ENCODE results near the gene GRB2. TPM values are rescaled to one million over a fixed set of nuclear protein-coding genes. Genes with fewer than 3 reads are reported as not detected.

Gene GRB2
- total and polyA plus RNA-seq, 2 donors from 2014 or later: 65.3 to 119 TPM

- intact Hi-C loops (cut with DNase I): no loop called here
Observed at GRCh38 chr17:75353176-75353575, 52.3 kb downstream of the GRB2 start.

DNA sequence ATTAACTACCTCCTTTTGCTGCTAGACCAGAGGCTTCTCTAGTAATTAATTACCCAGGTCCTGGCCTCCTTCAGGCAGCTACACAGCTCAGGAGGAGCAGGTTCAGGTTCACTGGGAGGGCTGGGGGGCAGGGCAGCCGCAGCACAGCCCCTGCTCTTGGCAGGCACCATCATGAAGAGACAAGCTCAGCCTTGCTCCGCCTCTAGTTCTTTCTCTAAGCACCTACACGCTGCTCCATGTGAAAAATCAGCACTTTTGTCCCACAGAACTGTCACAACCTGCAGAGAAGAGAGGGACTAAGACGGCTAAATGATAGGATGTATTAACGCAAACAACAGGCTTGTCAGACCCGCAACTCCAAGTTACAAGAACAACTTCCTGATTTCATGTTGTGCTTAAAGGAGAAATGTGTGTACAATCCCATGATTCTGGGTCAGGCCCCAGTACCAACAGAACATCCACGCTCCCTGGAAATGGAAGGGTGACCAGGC, 53.4 kb downstream of the GRB2 start:
- Histone ChIP-seq H3K36me3 (ENCODE audit: control insufficient read depth in 2 of 3, insufficient read depth in 3 of 3, low read length in 3 of 3) (no peaks in the 10 kb centered on the region), H3K27ac (ENCODE audit: low read depth in 2 of 2, low read length in 2 of 2) (peak overlapping the region in 1 of 2 donors; percentile 53), H3K27me3 (ENCODE audit: control insufficient read depth, insufficient read depth, low read length) (no peaks in the 10 kb centered on the region), H3K4me1 (ENCODE audit: control insufficient read depth in 2 of 3, insufficient read depth in 2 of 3, low read depth in 1 of 3, low read length in 3 of 3) (peaks cover 0 to 29% (median 27%) of the 10 kb centered on the region in 3 donors), H3K4me3 (ENCODE audit: low read length in 3 of 3) (peak overlapping the region in 2 of 3 donors; percentile 11 to 42), H3K9ac (ENCODE audit: low read length in 3 of 3) (peak overlapping the region in 1 of 3 donors; percentile 55), H3K9me3 (ENCODE audit: control insufficient read depth in 2 of 3, insufficient read depth in 1 of 3, low read length in 3 of 3) (no peaks in the 10 kb centered on the region)
- FAIRE-seq: no peak
- intact Hi-C loops (cut with DNase I): no loop called here
- DNase-seq: peak; percentile 84 to 93 (median 91)
- TF ChIP-seq, protein P1, sequence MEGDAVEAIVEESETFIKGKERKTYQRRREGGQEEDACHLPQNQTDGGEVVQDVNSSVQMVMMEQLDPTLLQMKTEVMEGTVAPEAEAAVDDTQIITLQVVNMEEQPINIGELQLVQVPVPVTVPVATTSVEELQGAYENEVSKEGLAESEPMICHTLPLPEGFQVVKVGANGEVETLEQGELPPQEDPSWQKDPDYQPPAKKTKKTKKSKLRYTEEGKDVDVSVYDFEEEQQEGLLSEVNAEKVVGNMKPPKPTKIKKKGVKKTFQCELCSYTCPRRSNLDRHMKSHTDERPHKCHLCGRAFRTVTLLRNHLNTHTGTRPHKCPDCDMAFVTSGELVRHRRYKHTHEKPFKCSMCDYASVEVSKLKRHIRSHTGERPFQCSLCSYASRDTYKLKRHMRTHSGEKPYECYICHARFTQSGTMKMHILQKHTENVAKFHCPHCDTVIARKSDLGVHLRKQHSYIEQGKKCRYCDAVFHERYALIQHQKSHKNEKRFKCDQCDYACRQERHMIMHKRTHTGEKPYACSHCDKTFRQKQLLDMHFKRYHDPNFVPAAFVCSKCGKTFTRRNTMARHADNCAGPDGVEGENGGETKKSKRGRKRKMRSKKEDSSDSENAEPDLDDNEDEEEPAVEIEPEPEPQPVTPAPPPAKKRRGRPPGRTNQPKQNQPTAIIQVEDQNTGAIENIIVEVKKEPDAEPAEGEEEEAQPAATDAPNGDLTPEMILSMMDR (IDR thresholded peaks at IDR 0.05; ENCODE audit: borderline replicate concordance, extremely low read depth, insufficient read depth): no peak

More at GRCh38 chr17:75353176-75353575, 52.3 kb downstream of the GRB2 start:
- peaks cover 0 to 24% (median 23%) of the 10 kb centered on the region in 3 donors for H3K4me1 ChIP-seq (ENCODE audit: control insufficient read depth in 2 of 3, insufficient read depth in 2 of 3, low read depth in 1 of 3, low read length in 3 of 3)
- H3K4me3 ChIP-seq (ENCODE audit: low read length in 3 of 3): no peak overlapping the region
- H3K27me3 ChIP-seq (ENCODE audit: control insufficient read depth, insufficient read depth, low read length): no peaks in the 10 kb centered on the region
- H3K9me3 ChIP-seq (ENCODE audit: control insufficient read depth in 2 of 3, insufficient read depth in 1 of 3, low read length in 3 of 3): no peaks in the 10 kb centered on the region
- no peak overlapping the region for H3K9ac ChIP-seq (ENCODE audit: low read length in 3 of 3)
- no peak for DNase-seq
- TF ChIP-seq, protein P1 (IDR thresholded peaks at IDR 0.05; ENCODE audit: borderline replicate concordance, extremely low read depth, insufficient read depth): no peak
- H3K27ac ChIP-seq (ENCODE audit: low read depth in 2 of 2, low read length in 2 of 2): peak overlapping the region in 1 of 2 donors; percentile 53
- no peak for FAIRE-seq
- H3K36me3 ChIP-seq (ENCODE audit: control insufficient read depth in 2 of 3, insufficient read depth in 3 of 3, low read length in 3 of 3): no peaks in the 10 kb centered on the region

DNA sequence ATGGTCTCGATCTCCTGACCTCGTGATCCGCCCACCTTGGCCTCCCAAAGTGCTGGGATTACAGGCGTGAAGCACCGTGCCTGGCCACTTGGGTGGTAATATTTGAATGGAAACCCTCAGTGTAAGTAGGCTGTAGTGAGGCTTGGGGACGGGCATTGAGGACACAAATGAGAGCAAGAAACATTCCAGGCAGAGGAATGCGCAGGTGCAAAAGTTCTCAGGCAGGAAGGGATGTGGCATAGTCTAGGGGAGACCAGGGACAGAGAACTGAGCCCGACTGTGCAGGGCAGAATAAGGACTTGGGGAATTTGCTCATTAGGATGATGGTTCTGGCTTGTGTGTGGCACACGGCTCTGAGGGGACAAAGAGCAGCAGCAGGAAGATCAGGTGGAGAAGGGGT, 54.8 kb downstream of the GRB2 start:
- H3K4me1 ChIP-seq (ENCODE audit: control insufficient read depth in 2 of 3, insufficient read depth in 2 of 3, low read depth in 1 of 3, low read length in 3 of 3): peaks cover 0 to 30% (median 23%) of the 10 kb centered on the region in 3 donors
- FAIRE-seq (no peak), DNase-seq (peak in 3 of 5 donors; percentile 42 to 70 (median 49))
- H3K27me3 ChIP-seq (ENCODE audit: control insufficient read depth, insufficient read depth, low read length): no peaks in the 10 kb centered on the region
- H3K9me3 ChIP-seq (ENCODE audit: control insufficient read depth in 2 of 3, insufficient read depth in 1 of 3, low read length in 3 of 3): no peaks in the 10 kb centered on the region
- TF ChIP-seq, protein P1 (IDR thresholded peaks at IDR 0.05; ENCODE audit: borderline replicate concordance, extremely low read depth, insufficient read depth): no peak
- intact Hi-C loops (cut with DNase I): no loop called here
- no peak overlapping the region for H3K27ac ChIP-seq (ENCODE audit: low read depth in 2 of 2, low read length in 2 of 2)
- H3K4me3 ChIP-seq (ENCODE audit: low read length in 3 of 3): no peak overlapping the region
- no peaks in the 10 kb centered on the region for H3K36me3 ChIP-seq (ENCODE audit: control insufficient read depth in 2 of 3, insufficient read depth in 3 of 3, low read length in 3 of 3)
- no peak overlapping the region for H3K9ac ChIP-seq (ENCODE audit: low read length in 3 of 3)

GRCh38 chr17:75350029-75350428, 55.4 kb downstream of the GRB2 start:
- Histone ChIP-seq H3K4me1 (ENCODE audit: control insufficient read depth in 2 of 3, insufficient read depth in 2 of 3, low read depth in 1 of 3, low read length in 3 of 3) (peaks cover 0 to 31% (median 25%) of the 10 kb centered on the region in 3 donors), H3K36me3 (ENCODE audit: control insufficient read depth in 2 of 3, insufficient read depth in 3 of 3, low read length in 3 of 3) (no peaks in the 10 kb centered on the region), H3K9me3 (ENCODE audit: control insufficient read depth in 2 of 3, insufficient read depth in 1 of 3, low read length in 3 of 3) (no peaks in the 10 kb centered on the region), H3K27ac (ENCODE audit: low read depth in 2 of 2, low read length in 2 of 2) (no peak overlapping the region), H3K4me3 (ENCODE audit: low read length in 3 of 3) (no peak overlapping the region), H3K27me3 (ENCODE audit: control insufficient read depth, insufficient read depth, low read length) (no peaks in the 10 kb centered on the region), H3K9ac (ENCODE audit: low read length in 3 of 3) (no peak overlapping the region)
- intact Hi-C loops (cut with DNase I): no loop called here
- FAIRE-seq: no peak
- TF ChIP-seq, protein P1 (IDR thresholded peaks at IDR 0.05; ENCODE audit: borderline replicate concordance, extremely low read depth, insufficient read depth): no peak
- no peak for DNase-seq

Measured in kidney (tissue), 14 donors.